Prostate gland (tissue), 2 donors: ENCODE measurements around the gene GRAMD4.

Experiments
- POLR2A ChIP-seq: fragments of 450-650 bp; IDR thresholded peaks from one replicate; pipeline ENCODE4 v1.6.1; 2016; ENCODE audit warnings: antibody characterized with exemption, mild to moderate bottlenecking
- TF ChIP-seq, protein P1 (sequence below), 4 experiments: fragments of 200-600 bp in 2 of 4; fragments of 450-650 bp in 2 of 4; sonication (generic) in 2 of 4; IDR thresholded peaks; 1 replicate in 3 of 4; 2 replicates in 1 of 4; pipeline ENCODE4 v1.5.1; 2016 to 2019; ENCODE audit warnings: antibody characterized with exemption in 4 of 4, mild to moderate bottlenecking in 2 of 4, moderate library complexity in 2 of 4

DNA sequence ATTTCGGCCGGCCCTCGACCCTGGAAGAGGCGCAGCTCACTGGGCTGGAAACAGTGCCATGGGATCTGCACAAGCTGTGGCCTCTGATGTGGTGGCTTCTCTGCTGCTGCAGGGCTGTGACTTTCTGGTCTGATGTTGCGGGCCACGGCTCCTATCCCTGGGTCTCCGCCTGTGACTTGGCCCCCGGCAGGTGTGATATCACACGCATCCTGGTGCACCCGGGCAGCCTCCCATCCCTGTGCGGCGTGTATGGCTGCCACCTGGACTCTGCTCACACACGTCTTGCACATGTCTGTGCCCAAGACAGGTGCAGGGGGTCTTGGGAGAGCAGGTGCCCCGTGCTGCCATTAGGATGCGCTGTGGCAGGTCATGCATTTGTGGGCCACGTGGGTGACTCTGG lies 31.1 kb downstream of the GRAMD4 start:
- TF ChIP-seq, protein P1, sequence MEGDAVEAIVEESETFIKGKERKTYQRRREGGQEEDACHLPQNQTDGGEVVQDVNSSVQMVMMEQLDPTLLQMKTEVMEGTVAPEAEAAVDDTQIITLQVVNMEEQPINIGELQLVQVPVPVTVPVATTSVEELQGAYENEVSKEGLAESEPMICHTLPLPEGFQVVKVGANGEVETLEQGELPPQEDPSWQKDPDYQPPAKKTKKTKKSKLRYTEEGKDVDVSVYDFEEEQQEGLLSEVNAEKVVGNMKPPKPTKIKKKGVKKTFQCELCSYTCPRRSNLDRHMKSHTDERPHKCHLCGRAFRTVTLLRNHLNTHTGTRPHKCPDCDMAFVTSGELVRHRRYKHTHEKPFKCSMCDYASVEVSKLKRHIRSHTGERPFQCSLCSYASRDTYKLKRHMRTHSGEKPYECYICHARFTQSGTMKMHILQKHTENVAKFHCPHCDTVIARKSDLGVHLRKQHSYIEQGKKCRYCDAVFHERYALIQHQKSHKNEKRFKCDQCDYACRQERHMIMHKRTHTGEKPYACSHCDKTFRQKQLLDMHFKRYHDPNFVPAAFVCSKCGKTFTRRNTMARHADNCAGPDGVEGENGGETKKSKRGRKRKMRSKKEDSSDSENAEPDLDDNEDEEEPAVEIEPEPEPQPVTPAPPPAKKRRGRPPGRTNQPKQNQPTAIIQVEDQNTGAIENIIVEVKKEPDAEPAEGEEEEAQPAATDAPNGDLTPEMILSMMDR (IDR thresholded peaks at IDR 0.05) = no peak
- no peak for TF ChIP-seq POLR2A
